Hematopoietic multipotent progenitor cell treated with erythropoietin and hydrocortisone succinate and interleukin-3 and kit ligand, for 15 days (in vitro differentiated cells): Measurements from ENCODE around the gene PTPRG.

Experiments
- DNase-seq: peaks from one replicate; pipeline ENCODE4 v3.0.0-alpha.2; 2015; ENCODE audit warnings: low spot score

Gene PTPRG

DNA sequence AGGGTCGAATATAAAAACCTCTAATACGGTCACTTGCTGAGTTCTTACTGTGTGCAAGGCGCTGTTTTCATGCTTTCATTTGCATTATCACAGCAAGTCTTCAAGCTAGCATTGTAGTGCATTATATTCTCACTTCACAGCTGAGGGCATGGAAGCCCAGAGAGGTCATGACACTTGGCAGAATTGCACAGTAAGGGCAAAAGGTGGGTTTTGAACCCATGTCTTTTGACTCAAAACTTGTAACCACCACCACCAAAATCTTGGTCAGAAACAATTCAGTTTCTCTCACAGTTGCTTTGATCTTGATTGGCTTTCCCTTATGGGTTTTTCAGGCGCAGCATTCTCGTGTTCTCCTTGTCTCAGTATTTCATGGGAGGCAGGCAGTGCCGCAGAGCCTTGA lies 371.1 kb downstream of the PTPRG start:
- no peak for DNase-seq

DNA sequence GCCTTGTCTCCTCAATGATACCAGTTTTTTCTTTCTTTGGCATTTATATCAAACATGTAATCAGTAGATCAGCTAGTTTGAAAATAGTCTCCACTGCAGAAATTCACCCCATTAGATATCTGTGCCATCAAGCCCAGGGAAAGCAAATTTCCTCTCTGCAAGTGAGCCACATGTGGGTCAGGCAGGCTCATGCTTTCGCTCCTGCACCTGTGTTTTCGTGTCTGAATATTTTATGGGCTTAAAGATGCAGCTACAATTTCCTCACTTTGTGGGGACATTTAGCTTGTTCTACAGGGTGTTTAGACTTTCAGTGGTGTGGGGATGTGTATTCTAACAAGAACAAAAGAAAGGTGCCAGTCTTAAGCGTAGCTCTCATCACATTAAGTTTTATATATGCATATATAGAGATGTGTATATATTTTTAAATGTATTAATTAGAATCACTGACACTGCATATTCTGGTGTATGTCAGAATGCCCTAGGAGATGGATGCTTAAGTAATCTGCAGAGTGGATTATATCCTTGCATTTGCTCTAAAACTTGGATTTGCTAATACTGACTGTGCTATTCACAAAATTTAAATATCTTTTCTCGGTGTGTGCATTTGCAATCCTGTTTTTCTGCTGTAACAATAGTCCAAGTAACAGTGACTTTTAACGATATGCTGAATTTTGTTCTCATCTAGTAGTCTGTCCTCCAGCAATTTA lies 372.6 kb downstream of the PTPRG start:
- no peak for DNase-seq

DNA sequence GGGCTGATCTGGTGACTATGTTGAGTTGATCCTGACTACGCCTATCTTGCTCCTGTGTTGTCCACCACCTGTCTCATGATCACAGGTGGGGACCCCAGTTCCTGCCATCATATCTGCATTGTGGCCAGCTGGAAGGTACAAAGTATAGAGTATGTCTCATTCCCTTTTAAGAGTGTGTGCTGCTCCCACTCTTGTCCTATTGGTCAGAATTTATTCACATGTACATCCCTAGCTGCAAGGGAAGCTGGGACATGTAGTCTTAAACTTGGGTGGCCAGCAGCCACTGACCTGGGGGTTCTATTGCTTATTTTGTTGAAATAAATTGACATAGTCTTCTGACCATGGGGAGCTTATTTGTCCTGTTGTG lies 373.1 kb downstream of the PTPRG start:
- DNase-seq, result no peak

DNA sequence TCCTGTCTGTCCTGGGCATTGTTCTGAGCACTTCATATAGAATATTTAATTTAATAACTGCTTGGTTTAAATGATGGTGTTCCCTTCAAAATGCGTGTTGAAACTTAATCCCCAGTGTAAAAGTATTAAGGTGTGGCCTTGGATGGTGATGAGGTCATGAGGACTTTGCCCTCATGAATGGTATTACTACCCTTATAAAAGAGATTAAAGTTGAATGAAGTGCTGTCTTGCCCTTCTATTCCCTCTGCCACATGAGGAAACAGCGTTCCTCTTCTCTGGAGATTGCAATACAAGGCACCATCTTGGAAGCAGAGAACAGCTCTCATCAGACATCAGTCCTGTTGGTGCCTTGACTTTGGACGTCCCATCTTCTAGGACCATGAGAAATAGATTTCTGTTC lies 374.4 kb downstream of the PTPRG start:
- no peak for DNase-seq

DNA sequence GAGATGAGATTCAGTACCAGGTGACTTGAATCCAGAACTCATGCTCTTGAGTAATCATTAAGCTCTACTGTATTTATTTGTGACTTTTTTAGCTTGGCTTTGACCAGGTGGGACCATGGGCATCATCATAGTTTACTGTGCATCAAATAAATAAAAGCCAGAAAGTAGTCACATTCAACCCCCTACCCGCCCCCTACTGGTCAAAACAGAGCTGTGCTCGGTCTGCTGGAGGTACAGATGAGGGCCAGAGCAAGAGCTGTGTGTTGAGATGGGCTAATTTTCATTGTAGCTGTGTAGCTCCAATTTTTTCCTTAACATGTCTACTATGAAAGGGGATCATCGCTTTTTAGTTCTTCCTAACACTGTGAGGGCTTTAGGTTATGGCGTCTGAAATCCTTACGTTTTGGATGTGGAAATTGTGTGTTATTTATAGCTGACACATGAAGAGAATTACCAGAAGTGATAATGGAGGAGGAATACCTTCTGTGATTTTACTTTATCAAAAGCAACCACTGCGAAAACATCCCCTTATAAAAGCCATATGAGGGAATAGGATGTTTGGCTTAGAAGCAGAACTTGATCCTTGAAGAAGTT lies 375.1 kb downstream of the PTPRG start:
- no peak for DNase-seq

DNA sequence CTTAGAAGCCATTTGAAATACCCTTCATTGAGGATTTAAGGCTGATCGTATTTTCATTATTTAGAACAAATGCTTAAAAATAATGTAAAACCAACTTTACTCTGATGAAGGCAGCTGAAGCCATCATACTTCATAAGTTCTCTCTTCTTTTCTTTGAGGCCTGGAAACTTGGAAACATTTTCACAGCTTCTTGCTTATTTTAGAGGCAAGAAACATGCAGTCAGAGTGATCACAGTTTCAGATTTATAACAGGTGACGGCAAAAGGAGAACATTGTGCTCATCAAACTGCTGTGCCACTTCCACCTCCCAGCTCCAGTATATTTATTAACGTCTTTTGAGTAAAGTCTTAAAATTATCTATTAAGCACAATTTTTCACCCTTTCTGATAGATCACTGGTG lies 376.1 kb downstream of the PTPRG start:
- no peak for DNase-seq

DNA sequence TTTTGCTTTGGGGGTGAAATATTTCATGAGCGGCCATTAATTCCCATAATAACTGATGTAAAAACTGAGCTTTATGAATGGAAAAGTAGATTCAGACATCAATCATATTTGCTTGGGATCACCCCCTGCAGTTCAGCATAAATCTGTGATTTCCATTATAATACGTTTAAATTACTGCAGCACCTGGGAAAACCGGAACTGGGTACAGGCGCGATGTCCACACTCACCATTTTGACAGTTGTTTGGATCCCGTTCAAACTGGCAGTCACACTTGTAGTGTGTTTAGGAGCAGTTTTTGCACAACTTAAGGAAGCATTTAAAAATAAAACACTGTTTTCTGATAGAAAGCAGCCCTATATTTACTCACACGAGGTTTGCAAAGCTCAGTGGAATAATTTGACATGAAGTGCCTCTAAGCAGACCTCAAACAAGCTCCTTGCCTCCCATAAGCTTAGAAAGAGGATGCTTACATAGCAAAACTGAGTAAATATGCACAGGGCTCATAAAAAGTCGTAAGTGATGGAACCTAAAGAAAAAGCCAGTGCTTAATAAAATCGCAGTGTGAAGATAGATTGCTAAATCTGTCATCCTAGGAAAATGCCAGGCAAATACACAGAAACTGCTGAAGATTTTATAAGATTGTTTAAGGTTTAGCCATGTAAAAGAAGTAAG lies 377.6 kb downstream of the PTPRG start:
- no peak for DNase-seq

DNA sequence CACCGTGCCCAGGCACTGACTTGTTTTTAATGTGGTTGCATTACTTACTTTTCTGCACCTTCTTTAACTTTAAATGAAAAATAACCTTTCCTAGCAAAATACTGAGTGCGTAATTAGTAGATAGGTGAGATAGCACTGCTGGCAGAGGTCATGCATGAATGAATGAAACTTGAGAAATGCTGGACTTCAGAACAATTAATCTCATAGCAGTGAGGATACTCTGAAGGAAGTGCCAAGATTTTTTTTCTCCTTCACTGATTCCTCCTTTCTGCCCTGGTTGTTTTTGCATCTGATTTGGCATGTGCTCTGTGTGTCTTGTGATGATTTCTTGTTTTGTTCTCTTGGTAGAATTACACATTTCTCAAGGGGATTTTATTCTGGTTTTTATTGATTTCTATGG lies 378.9 kb downstream of the PTPRG start:
- no peak for DNase-seq

DNA sequence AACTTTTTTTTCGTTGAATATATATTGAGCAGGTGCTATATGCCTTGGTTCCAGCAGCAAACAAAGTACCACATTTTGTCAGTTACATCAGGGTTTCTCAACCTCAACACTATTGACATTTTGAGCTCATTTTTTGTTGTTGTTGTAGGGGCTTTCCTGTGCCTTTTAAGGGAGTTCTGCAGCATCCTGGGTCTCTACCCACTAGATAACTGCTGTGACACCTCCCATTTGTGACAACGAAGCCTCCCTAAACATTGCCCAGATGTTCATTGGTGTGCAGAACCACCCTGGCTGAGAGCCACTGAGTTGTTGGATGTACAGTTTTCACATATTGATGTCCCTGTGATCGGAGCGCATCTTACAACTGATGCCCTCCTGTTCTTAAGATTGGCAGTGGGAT lies 382.6 kb downstream of the PTPRG start:
- no peak for DNase-seq

DNA sequence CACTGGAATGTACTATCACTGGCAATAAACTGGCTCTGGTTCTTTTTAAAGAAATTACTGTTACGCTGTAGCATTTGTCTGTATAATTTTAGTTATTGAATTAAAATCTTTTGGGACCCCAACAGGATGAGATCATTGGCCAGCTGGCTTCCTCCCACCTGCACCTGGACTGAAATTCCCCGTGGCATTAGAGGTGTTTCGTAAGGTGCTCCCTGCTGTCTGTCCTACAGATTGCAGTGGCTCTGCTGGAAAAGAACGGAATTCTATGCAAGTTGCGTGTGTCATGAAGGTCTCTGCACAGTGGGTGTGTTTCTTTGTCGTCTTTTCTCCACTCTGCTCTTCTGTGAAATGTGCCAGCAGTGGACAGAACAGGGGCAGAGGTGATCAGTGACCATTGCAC lies 383.4 kb downstream of the PTPRG start:
- no peak for DNase-seq

DNA sequence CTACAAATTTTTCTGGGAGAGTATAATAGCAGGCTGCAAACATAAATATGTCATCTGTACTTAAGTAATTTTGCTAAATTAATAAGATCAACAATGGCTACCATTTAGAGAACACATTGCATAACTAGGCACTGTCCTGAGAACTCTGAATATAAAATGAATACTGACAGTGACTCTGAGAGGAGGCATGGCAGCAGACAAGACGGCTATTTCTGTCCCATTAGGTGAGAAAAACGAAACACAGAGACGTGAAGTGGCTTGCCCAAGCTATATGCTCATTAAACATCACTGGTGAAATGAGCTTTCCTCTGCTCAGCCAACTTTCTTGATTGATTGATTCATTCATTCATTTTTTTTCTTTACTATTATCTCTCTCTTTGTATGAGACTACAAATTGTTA lies 384.3 kb downstream of the PTPRG start:
- DNase-seq, result no peak

DNA sequence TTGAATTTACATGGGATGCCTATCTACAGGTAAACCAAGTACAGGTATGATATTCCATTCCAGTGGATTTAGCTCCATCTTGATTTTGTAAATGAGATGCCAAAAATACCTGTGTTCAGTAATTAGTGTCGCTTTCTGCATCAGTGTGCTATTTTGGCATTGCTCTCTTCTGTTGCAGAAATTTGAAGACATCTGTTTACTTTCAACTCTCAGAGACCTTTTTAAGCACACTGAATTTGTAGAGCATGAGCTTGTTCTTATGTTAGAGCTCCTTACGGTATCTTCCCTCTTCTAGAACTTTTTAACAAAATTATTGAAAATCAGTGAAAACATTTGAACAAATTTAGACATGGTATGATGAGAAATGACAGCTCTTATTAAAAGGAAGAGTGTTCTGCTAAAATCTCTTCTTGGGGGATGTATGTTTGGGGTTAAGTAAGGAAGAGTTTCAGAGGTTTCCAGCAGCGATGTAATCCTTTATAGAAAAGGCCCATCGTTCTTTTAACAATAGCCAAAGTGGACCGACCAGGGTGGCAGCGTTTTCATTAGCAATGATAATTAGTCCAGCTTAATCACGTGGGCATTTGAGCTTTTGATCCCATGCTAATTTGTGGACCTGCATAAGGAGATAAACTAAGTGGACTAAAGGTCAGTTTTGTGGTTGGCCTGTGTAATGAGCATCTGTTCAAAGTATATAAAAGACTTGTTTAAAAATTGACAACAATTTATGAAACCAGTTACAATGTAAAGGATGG lies 385.4 kb downstream of the PTPRG start:
- DNase-seq, result no peak

DNA sequence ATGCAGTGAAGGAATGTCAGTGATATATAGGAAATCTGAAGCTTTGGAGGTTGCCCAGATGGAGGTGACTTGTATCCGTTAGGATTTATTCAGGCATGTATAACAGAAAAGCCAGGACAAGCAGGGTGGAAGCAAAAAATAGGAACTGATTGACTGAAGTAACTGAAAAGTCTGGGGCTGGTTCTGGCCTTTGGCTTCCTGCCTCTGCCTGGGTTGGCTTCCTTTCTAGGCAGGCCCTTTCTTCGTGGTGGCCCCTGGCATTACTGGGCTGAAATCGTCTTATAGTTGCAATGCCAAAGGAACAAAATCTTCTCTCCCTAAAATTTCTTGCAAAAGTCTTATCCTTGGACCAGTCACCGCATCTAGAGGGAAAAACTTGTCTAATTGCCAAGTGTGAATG lies 386.1 kb downstream of the PTPRG start:
- DNase-seq, result no peak

DNA sequence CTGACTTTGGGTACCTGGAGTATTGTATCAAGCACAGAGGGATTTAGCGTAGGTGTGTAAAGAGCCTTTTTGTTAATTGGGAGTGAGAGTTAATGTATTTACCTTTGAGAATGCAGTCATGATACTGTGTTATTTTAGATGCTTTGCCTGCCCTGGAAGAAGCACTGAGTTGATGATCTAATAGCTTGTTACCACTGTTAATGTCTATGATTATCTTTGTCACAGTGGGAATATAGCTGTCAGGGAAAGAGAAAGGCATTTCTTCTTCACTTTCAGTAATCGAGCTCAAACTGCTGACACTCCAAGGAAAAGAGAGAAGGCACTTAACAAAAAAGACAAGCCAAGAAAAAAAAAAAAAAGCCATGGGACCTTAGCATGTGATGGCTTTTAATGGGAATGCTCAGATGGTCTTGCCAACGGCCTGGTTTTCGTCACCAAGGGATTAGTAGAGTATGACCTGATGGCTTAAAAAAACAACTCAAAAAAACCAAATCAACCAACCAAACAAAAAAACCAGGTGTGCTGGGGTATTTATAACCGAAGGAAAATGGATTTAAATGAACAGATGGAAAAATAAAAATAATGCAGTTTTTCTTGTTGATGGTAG lies 387.4 kb downstream of the PTPRG start:
- DNase-seq, result no peak

DNA sequence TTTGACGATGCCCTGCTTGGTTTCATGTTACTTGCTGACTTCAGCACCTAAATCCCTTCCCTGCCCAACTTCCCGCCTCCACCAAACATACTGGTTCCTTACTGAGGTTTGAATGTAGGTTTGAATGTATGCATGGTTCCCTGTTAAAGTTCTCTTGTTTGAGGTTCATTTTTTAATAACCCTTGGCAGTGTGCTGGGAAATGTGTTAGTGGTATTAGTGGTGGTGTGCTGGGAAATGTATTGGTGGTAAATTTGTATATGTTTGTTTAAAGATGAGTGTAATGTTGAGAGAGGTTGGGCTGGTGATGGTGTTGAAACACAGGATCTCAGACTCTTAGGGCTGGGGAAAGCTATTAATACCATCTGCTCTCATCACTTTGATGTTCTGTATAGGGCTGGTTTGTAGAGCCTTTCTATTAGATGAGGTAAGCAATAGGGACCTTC lies 392.7 kb downstream of the PTPRG start:
- no peak for DNase-seq

DNA sequence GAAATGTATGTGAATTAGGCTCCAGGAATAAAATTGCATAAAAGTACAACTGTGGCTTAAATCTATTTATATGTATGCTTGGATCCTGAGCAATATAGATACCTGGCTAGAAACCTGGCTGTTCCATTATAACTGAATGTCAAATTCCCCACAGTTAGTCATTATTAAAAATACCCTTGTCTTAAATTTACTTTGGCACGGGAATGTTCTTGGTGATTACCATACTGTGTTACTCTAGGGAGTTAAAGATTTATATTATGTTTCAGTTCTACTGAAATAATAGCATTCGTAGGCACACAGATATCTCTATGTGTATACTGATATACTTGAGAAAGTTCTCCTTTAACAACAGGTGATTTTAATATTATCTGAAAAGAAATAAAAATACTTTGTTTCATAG lies 394.1 kb downstream of the PTPRG start:
- DNase-seq, result no peak

DNA sequence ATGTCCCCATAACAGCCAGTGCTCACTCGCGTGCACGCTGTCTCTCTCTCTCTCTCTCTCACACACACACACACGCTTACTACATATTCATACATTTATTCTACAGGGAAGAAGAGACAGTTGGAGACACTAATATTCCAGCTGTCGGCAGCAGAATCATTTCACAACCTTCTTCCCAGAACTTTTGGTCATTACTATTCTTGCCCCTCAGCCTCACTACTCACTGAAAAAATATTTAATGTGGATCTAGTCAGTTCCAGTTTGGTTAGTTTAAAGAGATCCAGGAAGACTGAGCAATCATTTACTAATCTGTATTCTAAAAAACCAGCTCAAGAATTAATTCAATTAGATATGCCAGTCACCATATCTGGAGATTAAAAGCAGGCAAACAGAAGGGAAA lies 394.9 kb downstream of the PTPRG start:
- no peak for DNase-seq

DNA sequence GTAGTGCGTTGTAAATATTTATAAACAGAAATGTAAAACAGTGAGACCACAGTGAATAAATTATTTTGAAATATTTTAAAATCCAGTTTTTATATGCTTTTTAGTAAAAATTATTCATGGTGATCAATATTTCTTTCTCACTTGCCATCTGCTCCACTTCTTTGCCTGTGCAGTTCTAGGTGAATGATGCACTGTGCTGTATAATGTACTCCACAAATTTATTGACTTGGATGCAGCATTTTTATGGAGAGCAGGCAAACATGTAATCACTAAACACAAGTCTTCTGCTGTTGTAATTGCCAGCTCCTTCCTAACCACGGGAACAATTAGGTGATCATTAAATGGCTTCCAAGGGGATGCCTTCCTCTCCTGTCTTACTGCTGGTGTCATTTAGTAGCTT lies 395.9 kb downstream of the PTPRG start:
- DNase-seq, result no peak

DNA sequence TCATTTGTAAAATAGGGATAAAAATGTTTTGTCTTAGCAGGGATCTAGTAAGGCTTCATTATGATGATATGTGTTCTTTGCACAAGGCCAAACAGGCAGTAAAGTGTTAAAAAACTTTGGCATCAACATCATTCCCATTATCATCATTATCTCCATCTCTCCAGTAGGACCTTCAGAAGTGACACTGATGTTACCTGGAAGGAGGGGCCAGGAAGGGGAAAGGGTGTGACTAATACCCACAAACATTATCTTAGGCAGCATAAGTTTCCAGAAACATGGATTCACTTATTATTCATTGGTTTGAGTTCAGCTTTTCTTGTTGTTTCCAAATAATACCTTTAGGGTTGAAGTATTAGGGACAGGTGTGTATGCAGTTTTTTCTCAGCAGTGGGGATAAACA lies 399.6 kb downstream of the PTPRG start:
- no peak for DNase-seq

DNA sequence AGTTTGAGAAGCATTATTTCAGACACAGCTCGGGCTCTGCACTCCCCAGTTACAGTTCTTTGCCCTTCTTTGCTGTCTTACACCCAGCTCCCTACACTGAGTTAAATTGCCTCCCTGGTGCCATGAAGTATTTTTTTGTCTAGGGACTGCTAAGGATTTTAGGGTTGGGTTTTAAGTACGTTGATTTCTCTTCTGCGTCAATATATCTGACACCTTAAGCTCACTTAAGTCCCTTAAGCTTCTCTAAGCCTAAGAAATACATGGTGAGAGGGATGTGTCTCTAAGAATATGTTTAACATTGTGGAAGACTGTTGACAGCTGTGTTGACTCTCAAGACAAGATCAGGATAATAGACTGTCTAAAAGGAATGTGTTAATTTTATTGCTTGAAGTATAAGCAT lies 400.5 kb downstream of the PTPRG start:
- DNase-seq, result no peak

DNA sequence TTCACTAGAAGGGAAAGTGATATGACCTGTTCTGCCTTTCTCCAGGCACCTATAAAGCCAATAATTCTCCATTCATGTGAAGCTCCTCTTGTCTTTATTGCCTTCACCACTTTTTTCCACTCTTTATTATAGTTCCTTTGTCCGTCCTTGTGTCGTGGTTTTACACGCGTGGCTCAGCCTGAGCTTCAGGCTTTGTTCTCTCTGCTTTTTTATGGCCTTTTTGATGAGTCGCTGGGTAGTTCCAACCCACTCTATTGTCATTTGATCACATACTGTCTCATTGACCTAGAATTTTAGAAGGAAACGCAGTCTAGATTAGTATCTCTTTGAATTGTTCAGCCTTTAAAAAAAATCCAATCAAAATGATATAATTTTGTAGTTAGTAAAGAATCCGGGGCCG lies 403.2 kb downstream of the PTPRG start:
- no peak for DNase-seq

DNA sequence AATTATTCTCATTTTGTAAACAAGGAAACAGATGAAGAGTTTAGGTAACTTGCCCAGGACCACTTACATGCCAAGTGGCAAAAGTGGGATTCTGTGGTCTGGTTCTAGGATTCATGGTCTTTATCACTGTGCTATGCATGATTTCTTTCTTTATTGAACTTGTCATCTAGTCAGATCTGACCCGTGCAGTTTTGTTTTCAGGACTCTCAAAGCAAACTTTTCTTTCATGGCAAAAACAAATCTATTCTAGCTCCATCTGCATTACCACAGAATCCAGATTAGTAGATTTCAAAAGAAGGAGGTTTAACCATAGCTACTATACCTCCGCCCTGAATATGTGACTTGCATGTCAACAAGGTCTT lies 404.4 kb downstream of the PTPRG start:
- DNase-seq, result no peak

DNA sequence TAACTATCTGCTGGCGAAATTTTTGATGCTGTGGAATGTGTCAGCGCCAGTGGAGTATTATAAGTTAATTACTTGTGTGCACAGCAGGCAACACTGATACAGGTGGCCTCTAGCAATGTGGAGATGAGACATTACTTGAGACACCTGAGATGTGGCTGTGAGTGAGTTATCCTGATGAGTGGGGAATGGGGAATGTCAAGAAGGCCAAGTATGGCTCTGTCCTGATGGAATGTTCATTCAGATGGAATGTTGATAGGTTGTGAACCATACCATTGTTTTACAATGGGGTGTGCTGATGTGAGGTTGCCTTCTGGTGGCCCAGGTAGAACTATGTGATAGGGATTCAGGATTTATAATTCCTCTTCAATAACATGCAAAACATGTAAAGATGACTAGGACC lies 404.8 kb downstream of the PTPRG start:
- DNase-seq, result no peak
